Activated CD4-positive, alpha-beta T cell treated with anti-CD3 and anti-CD28 coated beads, Interleukin-2, amount 50 U/mL, for 16 hours (primary cell): ENCODE results near the gene EXOC5.

Source experiments
- DNase-seq: peaks from one replicate; pipeline ENCODE4 v3.0.0-alpha.2; 2020

EXOC5 gene

GRCh38 chr14:57153286-57153685 is 115.4 kb downstream of the EXOC5 start:
- DNase-seq: no peak
